ENCODE measurements around the gene LRRC8D. TPM values are rescaled to one million over a fixed set of nuclear protein-coding genes. Genes with fewer than 3 reads are reported as not detected.

LRRC8D gene
- total and polyA plus RNA-seq, 9 of the 15 experiments (the other 6 are each of a cell fraction or from before 2014, with no cell fraction given), result 3.4 to 53.9 (median 15.9) TPM

DNA sequence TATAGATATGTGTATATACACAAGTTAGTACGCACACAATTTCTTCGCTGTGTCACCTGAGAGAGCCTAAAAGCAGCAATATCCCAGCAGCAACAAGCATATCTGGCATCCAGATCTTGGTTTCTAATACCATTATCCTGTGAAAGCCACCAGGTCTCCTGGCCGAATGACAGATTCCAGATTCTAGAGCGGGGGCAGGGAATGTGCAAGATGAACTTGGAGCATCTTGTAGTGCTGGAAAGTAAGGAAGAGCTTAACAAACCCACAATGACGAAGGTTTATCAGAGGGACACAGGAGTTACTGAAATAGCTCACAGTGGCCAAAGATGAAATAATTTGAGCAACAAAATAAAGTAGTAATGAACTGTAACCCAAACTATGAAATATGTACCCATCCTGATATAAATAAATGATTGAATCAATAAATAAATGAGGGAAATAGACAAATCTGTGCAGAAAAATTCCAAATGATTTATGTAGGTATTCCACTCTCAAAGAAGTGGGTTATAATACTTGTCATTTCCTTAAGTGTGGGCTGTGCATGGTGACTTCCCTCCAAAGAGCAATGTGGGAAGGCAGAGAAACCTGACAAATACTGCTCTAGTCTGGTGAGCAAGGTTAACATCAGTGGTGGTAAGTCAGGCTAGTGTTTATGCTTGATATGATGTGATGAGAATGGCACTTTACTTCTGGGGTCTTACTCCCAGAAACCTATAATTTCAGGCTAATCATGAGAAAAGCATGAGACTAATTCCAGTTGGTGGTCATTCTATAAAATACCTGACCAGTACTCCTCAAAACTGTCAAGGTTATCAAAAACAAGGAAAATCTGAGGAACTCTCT is 67.9 kb downstream of the LRRC8D start (continued):
- TF ChIP-seq JUN (IDR thresholded peaks at IDR 0.05; ENCODE audit: borderline replicate concordance, low read depth, low read length), result no peak
- no peak for TF ChIP-seq JUN (CRISPR knock-in tag; IDR thresholded peaks at IDR 0.05; ENCODE audit: borderline replicate concordance)
- no peak for TF ChIP-seq BDP1 (IDR thresholded peaks at IDR 0.05; ENCODE audit: insufficient read depth, insufficient read length)
- peak; percentile 43; the same call in 1 of the 2 replicates for TF ChIP-seq SOX6 (IDR thresholded peaks at IDR 0.05)
- TF ChIP-seq, protein P1, sequence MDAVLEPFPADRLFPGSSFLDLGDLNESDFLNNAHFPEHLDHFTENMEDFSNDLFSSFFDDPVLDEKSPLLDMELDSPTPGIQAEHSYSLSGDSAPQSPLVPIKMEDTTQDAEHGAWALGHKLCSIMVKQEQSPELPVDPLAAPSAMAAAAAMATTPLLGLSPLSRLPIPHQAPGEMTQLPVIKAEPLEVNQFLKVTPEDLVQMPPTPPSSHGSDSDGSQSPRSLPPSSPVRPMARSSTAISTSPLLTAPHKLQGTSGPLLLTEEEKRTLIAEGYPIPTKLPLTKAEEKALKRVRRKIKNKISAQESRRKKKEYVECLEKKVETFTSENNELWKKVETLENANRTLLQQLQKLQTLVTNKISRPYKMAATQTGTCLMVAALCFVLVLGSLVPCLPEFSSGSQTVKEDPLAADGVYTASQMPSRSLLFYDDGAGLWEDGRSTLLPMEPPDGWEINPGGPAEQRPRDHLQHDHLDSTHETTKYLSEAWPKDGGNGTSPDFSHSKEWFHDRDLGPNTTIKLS (IDR thresholded peaks at IDR 0.05; ENCODE audit: borderline replicate concordance, low read depth), result no peak
- TF ChIP-seq ZNF766 (CRISPR knock-in tag; conservative IDR thresholded peaks at IDR 0.05), result no peak
- peak; percentile 53 for TF ChIP-seq DPF2 (IDR thresholded peaks at IDR 0.05)
- no peak for TF ChIP-seq CREB1 (IDR thresholded peaks at IDR 0.05)
- TF ChIP-seq CREB1 (CRISPR knock-in tag; IDR thresholded peaks at IDR 0.05), result no peak
- TF ChIP-seq ZNF668 (CRISPR knock-in tag; IDR thresholded peaks at IDR 0.05), result no peak
- peak; percentile 61; the same call in 1 of the 2 replicates for TF ChIP-seq MEF2A (IDR thresholded peaks at IDR 0.05; ENCODE audit: control insufficient read depth, low read depth, low read length)
- TF ChIP-seq ZBTB7A (IDR thresholded peaks at IDR 0.05; ENCODE audit: borderline replicate concordance, control insufficient read depth, low read depth, low read length), result no peak
- no peak for TF ChIP-seq ZNF444 (CRISPR knock-in tag; IDR thresholded peaks at IDR 0.05)
- TF ChIP-seq GATA2 (CRISPR knock-in tag; IDR thresholded peaks at IDR 0.05), result 0 out of 2 replicates have a peak, but pooled peaks have one; percentile 31
- TF ChIP-seq RAD51 (IDR thresholded peaks at IDR 0.05; ENCODE audit: borderline replicate concordance, low read depth), result no peak
- TF ChIP-seq HDAC1 (IDR thresholded peaks at IDR 0.05), result 0 out of 4 replicates have a peak, but pooled peaks of 1 of the 2 experiments have one; percentile 44
- TF ChIP-seq TAL1 (IDR thresholded peaks at IDR 0.05), result peak; percentile 20; the same call in 1 of the 2 replicates
- no peak for TF ChIP-seq NCOA6 (IDR thresholded peaks at IDR 0.05)
- no peak for TF ChIP-seq ZFX (CRISPR knock-in tag; IDR thresholded peaks at IDR 0.05)
- TF ChIP-seq POLR2H (tag; IDR thresholded peaks at IDR 0.05; ENCODE audit: low read depth), result no peak
- TF ChIP-seq HMG20B (CRISPR knock-in tag; IDR thresholded peaks at IDR 0.05), result no peak
- peak in 1 of 2 experiments; percentile 55; a peak in 1 of 4 replicates for TF ChIP-seq KDM1A (IDR thresholded peaks at IDR 0.05)
- TF ChIP-seq CSDE1 (IDR thresholded peaks at IDR 0.05), result no peak
- no peak for TF ChIP-seq MIER1 (IDR thresholded peaks at IDR 0.05; ENCODE audit: low read depth)
- TF ChIP-seq ZBTB11 (CRISPR knock-in tag; IDR thresholded peaks at IDR 0.05), result 0 out of 6 replicates have a peak, but pooled peaks of 1 of the 3 experiments have one; percentile 20
